Measurements from ENCODE around the gene PPP1R3G. TPM values are rescaled to one million over a fixed set of nuclear protein-coding genes. Genes with fewer than 3 reads are reported as not detected.

Gene PPP1R3G
- total RNA-seq, 6 experiments from 2014 or later = 0.35 to 0.98 (median 0.52) TPM

DNA sequence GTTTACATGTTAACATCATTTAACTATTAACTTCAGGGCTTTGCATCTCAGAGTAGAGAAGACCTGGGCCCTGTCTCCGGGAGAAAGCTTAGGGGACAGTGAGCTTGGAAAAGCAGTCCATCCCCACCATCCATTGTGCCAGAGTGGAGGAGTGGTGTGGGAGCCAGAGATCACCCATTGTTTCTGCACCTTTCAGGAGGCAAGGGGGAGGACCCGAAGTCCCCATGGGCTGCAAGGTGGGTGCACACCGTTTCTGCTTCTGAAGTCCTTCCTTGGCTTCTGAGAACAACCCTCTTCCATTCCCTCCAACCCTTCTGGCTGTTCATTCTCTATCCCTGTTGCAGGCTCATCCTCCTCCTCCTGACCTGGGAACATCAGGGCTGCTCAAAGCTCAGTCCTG lies 4.0 kb upstream of the PPP1R3G start:
- DNase-seq = no peak

DNA sequence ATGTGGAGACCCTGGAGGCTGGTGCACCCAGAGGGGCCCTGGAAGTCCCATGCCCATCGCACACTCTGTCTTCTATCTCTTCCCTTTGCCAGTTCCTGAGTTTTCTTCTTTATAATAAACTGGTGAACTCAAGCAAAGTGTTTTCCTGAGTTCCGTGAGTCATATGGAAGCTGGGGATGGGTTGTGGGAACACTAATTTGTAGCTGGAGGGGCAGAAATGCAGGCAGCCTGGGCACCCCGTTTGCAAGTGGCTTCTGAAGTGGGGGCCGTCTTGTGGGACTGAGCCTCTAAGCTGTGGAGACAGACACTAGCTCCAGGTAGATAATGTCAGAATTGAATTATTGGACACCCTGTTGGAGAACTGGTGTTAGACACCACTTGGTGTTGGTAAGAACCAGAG lies 3.2 kb upstream of the PPP1R3G start:
- Histone ChIP-seq H3K27me3 (no peaks in the 10 kb centered on the region), H3K27ac (no peak overlapping the region), H3K9me3 (no peaks in the 10 kb centered on the region), H3K36me3 (no peaks in the 10 kb centered on the region), H3K4me1 (no peaks in the 10 kb centered on the region), H3K4me3 (no peak overlapping the region)
- ATAC-seq (no peak), DNase-seq (no peak)
- TF ChIP-seq CTCF (IDR thresholded peaks at IDR 0.05) (no peak), POLR2A (IDR thresholded peaks at IDR 0.05) (no peak)
- intact Hi-C loops (cut with DNase I) = no loop called here
- 33% methylated on average over 3 of the region's 4 CpGs for WGBS (ENCODE audit: insufficient coverage, low coverage, low lambda C conversion rate, missing lambda C conversion rate)

More for the DNA sequence above, 4.0 kb upstream of the PPP1R3G start:
- TF ChIP-seq CTCF (IDR thresholded peaks at IDR 0.05) = no peak
- TF ChIP-seq POLR2A (IDR thresholded peaks at IDR 0.05) = no peak
- Histone ChIP-seq H3K36me3 (no peaks in the 10 kb centered on the region), H3K4me1 (no peaks in the 10 kb centered on the region), H3K9me3 (no peaks in the 10 kb centered on the region), H3K27me3 (no peaks in the 10 kb centered on the region), H3K27ac (no peak overlapping the region), H3K4me3 (no peak overlapping the region)
- WGBS (ENCODE audit: insufficient coverage, low coverage, low lambda C conversion rate, missing lambda C conversion rate) = 67% methylated on average over 1 of the region's 3 CpGs
- intact Hi-C loops (cut with DNase I) = no loop called here
- ATAC-seq = no peak

DNA sequence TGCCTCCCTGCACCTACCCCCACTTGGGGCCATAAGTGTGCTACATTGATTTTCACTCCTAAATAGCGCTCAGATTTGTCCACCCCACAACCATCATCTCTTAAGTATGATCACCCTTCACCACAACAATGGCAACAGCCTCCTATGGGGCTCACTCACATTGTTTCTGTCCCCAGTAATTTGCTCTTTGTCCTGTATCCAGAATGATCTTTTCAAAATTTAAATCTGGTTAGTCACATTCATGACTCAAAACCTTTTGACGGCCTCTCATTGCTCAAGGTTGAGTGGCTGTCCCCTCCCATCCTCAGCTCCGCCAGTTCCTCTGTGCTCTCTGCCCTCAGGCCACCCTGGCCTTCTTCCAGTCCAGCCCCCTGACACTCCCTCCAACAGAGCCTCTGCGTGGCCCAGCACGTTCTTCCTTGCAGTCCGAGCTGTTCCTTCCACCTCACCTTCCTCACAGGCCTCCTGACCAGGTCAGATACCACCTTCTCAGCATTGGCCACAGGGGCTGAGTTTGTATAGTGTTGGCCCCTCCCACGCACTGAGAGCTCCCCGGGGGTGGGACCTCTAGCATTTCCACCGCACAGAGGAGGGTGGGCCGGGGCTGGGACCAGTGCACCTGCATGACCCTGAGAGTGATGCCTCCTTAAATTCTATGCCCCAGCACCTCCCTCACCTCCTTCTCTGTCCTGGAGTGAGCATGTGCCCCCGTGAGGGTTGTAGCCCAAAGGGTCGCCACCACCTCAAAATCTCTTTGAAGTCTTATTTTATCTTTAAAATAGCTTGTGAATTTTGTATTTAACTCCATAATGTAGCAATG lies 2.4 kb upstream of the PPP1R3G start:
- intact Hi-C loops (cut with DNase I) = no loop called here
- WGBS (ENCODE audit: insufficient coverage, low coverage, low lambda C conversion rate, missing lambda C conversion rate) = 82% methylated on average over 8 of the region's 12 CpGs
- H3K4me1 ChIP-seq = no peaks in the 10 kb centered on the region
- H3K9me3 ChIP-seq = no peaks in the 10 kb centered on the region
- DNase-seq (peak in 1 of 3 donors; percentile 57), ATAC-seq (peak in 1 of 4 donors; percentile 17)
- no peaks in the 10 kb centered on the region for H3K27me3 ChIP-seq
- H3K36me3 ChIP-seq = no peaks in the 10 kb centered on the region
- H3K27ac ChIP-seq = no peak overlapping the region
- no peak overlapping the region for H3K4me3 ChIP-seq
- TF ChIP-seq POLR2A (IDR thresholded peaks at IDR 0.05) = no peak
- no peak for TF ChIP-seq CTCF (IDR thresholded peaks at IDR 0.05)

- DNase-seq (no peak), ATAC-seq (no peak)
- no peak overlapping the region for H3K27ac ChIP-seq
- H3K4me3 ChIP-seq = no peak overlapping the region
- no peaks in the 10 kb centered on the region for H3K4me1 ChIP-seq
- H3K27me3 ChIP-seq = no peaks in the 10 kb centered on the region
- intact Hi-C loops (cut with DNase I) = no loop called here
- no peaks in the 10 kb centered on the region for H3K9me3 ChIP-seq
- H3K36me3 ChIP-seq = no peaks in the 10 kb centered on the region
- TF ChIP-seq CTCF (IDR thresholded peaks at IDR 0.05) = no peak
- TF ChIP-seq POLR2A (IDR thresholded peaks at IDR 0.05) = no peak
- WGBS (ENCODE audit: insufficient coverage, low coverage, low lambda C conversion rate, missing lambda C conversion rate) = 33% methylated on average over 3 of the region's 4 CpGs
These were observed 1.9 kb upstream of the PPP1R3G start for GRCh38 chr6:5083307-5083583.
